ENCODE results near the gene ZDHHC22.

The ZDHHC22 gene, protein sequence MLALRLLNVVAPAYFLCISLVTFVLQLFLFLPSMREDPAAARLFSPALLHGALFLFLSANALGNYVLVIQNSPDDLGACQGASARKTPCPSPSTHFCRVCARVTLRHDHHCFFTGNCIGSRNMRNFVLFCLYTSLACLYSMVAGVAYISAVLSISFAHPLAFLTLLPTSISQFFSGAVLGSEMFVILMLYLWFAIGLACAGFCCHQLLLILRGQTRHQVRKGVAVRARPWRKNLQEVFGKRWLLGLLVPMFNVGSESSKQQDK

DNA sequence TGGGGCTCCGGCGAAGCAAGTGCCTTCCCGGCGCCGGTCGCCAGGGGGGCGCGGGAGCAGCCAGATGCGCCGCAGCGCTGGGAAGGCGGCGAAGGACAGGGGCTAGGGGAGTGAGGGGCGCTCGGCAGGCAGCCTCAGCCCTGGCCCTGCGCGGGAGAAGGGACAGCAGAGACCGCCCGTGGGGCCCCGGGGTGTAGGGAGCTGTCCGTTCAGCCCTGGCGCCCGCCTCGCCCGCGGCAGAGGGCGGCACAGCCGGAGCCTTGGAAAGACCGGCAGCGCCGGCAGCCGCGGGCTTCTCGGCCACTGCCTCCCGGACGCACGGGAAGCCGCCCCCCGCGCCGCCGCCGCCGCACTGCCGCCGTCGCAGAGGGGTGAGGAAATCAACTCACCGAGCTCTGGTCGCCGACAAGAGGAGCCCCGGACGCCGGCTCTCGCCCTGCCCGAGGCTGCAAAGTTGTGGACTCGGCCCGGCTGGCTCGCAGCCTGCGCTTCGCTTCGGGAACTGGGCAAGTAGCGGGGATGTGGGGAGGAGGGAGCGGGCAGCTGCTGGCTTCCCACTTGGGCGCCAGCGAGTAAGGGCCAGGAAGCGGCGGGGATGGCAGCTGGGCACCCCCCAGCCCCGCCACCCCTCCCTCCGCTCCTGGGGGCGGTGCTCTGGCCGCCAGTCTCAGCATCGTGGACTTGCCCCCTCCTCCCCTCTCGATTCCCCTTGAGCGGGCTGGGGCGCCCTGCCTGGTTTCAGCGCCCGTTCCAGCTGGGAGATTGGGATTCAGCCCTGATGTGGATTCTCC lies at the start of gene ZDHHC22:
Gene ZDHHC22 (minus strand): TSS at position 578 of the 791 bp plus-strand sequence. CDS start 2,053 bp downstream, outside the sequence.
- no peak within 1 kb of the TSS for H3K4me3 Mint-ChIP-seq
- peaks cover 72% of the 10 kb centered on the region for H3K27me3 Mint-ChIP-seq
- no peaks in the 10 kb centered on the region for H3K9me3 Mint-ChIP-seq
- H3K27ac Mint-ChIP-seq = no peak within 1 kb of the TSS
- ATAC-seq (peak; percentile 47), DNase-seq (peak; percentile 32)
- peaks cover 18% of the 10 kb centered on the region for H3K4me1 Mint-ChIP-seq
- no peaks in the 10 kb centered on the region for H3K36me3 Mint-ChIP-seq (ENCODE audit: low read depth)

DNA sequence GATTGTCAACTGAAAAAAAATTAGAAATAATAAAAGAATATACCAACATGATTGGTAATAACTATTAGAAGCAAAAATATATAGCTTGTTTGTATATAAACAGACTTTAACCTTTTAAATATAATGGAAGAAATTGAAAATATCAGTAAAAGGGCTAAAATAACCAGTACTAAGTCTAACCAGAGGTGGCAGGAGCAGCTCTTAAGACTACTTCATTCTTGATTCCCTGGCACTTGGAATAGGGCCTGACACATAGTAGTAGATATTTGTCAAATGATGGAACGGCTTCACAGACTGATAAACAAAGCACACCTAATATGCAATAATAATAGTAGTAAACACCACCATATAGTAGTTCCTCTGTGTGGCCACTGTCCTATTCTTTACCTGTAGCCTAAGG lies 49.4 kb upstream of the ZDHHC22 start:
- H3K27ac Mint-ChIP-seq = no peak overlapping the region
- H3K4me1 Mint-ChIP-seq = peaks cover 2% of the 10 kb centered on the region
- no peaks in the 10 kb centered on the region for H3K9me3 Mint-ChIP-seq
- DNase-seq (no peak), ATAC-seq (no peak)
- peaks cover 11% of the 10 kb centered on the region for H3K27me3 Mint-ChIP-seq
- no peaks in the 10 kb centered on the region for H3K36me3 Mint-ChIP-seq (ENCODE audit: low read depth)
- H3K4me3 Mint-ChIP-seq = no peak overlapping the region

DNA sequence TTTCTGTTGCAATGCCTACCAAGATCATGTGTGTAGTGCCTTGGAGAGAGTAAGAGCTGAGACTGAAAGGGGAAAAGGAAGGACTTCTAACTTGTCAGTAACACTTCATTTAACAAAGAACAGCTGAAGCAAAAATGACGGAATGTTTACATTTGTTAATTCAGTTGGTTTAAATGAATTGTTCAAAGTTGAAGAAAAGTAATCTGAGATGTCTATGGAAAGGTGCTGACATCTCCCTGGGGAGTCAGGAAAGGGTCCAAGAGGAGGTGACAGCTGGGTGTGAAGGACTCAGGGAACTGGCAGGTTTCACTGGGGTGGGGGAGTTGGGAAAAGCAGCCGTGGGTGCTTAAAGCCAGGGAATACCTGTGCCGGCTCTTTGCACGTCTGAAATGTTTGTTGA lies 47.9 kb upstream of the ZDHHC22 start:
- Mint-ChIP-seq H3K9me3 (no peaks in the 10 kb centered on the region), H3K4me1 (peaks cover 7% of the 10 kb centered on the region), H3K36me3 (ENCODE audit: low read depth) (no peaks in the 10 kb centered on the region), H3K27ac (no peak overlapping the region), H3K4me3 (no peak overlapping the region), H3K27me3 (peaks cover 11% of the 10 kb centered on the region)
- no peak for ATAC-seq
- DNase-seq = no peak

DNA sequence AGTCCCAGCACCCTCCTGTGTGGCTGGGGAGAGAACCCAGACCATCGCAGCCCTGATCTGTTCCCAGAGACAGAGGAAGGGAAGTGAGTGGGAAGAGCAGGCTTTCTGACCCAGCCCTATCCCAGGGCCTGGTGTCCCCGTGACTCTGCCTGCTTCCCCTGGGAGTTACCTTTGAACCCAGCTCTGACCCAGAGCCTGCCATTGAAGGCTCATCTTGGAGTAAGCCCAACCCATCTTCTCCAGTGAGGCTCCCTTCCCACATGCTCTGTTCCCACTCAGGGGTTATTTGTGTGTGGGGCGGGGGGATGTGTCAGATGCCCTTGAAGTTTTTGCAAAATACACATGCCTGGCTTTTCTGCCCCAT lies 46.0 kb upstream of the ZDHHC22 start:
- no peaks in the 10 kb centered on the region for H3K36me3 Mint-ChIP-seq (ENCODE audit: low read depth)
- H3K4me3 Mint-ChIP-seq = no peak overlapping the region
- peaks cover 24% of the 10 kb centered on the region for H3K27me3 Mint-ChIP-seq
- no peak for DNase-seq
- no peak for ATAC-seq
- H3K27ac Mint-ChIP-seq = no peak overlapping the region
- H3K9me3 Mint-ChIP-seq = no peaks in the 10 kb centered on the region
- peaks cover 11% of the 10 kb centered on the region for H3K4me1 Mint-ChIP-seq

DNA sequence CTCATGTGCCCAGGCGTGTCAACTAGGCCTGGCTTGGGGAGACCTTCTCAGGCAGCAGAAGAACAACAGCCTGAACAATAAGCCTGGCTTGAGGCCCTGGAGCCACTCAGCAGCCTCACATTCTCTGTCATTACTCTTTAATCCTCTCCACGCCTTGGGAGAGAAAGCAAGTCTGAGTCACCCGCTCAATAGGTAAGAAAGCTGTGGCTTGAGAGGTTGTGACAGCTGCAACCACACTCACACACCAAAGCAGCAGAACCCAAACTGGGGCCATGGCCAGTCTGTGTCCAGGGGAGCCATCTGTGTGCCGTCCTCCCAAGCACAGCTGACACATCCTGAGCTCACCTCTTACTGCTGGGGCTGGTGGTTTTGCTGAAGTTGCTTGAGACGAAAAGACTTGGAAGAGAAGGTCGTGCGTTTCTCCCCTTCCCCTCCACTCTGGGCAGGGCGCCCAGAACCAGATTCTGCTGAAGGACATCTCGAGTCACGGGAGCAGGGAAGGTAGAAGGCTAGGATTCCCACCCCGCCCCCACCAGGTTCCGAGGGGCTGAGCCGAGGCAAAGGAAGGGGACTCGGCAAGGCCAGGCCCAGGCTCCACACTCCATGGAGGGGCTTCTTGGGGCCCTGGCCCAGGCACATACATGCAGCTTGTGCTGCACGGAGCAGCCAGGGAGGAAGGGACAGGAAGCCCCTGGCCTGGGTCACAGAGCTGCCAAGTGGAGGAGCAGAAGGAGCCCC lies 45.5 kb upstream of the ZDHHC22 start:
- Mint-ChIP-seq H3K9me3 (no peaks in the 10 kb centered on the region), H3K36me3 (ENCODE audit: low read depth) (no peaks in the 10 kb centered on the region), H3K27ac (no peak overlapping the region), H3K27me3 (peaks cover 23% of the 10 kb centered on the region), H3K4me3 (no peak overlapping the region), H3K4me1 (peaks cover 16% of the 10 kb centered on the region)
- ATAC-seq = no peak
- DNase-seq = no peak

DNA sequence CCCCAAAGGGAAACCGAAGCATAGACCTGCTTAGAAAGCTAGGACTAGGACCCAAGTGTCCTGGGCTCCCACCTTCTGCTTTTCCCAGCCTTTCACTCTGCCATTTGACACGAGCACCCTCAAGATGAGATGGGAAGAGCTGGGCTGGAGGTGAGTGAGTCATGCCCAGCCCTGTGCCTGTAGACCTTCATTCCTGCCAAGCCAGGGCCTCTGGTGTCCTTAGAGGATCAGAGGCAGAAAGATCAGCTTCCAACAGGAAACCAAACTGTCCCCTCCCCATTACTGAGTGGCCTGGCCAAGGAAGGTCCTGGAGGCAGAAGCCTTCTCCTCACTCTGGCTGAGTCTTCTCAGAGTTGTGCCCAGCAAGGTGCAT lies 43.5 kb upstream of the ZDHHC22 start:
- no peak overlapping the region for H3K27ac Mint-ChIP-seq
- no peaks in the 10 kb centered on the region for H3K9me3 Mint-ChIP-seq
- no peaks in the 10 kb centered on the region for H3K36me3 Mint-ChIP-seq (ENCODE audit: low read depth)
- ATAC-seq = no peak
- no peak for DNase-seq
- H3K4me3 Mint-ChIP-seq = no peak overlapping the region
- H3K4me1 Mint-ChIP-seq = peaks cover 20% of the 10 kb centered on the region
- H3K27me3 Mint-ChIP-seq = peaks cover 25% of the 10 kb centered on the region

DNA sequence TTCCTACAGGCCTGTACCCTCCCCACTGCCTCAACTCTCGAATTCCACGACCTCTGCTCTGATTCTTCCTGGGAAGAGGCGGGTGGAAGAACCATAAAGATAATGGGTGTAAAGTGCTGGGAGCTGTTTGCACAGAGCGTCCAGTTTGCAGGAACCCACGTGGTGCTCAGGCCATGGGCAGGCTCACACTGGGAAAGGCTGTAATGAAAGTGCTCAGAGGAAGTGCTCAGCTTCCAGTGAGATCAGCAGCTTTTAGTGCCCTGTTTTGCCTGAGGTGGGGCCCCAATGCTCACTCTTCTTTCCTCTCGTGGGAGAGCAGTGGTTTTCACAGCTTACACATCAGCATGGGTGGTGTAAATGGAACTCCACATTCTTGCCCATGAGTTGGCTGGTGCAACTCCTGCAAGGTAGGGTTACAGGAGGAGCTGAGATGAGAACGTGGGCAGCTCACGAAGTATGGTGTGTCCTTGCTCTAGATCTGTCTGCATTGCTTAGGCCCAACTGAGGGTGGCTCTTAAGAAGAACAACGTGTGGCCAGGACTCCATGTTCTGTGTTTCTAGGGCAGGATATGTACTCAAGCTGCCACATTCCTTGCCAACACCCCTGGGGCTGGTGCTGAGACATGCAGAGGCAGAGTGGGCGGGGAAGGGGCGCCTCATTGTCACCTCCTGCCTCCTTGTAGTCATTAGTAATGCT lies 43.0 kb upstream of the ZDHHC22 start:
- ATAC-seq = no peak
- no peak overlapping the region for H3K27ac Mint-ChIP-seq
- H3K4me3 Mint-ChIP-seq = no peak overlapping the region

DNA sequence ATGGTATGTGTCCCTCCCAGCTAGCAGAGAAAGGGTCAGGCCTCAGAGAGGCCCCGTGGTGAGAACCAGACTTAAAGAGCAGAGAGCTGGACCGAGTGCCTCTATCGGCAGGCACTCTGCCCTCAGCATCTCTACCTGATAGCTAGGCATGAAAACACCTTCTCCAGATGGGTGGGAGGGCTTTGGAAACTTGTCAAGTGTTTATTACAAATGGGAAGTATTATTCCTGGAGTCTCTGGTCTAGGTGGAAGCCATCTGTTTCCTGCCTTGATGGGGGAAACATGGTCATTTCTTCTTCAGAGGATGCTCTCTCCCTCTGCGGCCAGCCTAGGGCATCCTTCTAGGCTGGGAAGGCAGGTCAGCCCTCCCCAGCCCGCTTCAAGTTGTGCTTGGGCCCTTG lies 42.3 kb upstream of the ZDHHC22 start:
- ATAC-seq (no peak), DNase-seq (no peak)
- H3K4me1 Mint-ChIP-seq = peaks cover 20% of the 10 kb centered on the region
- H3K27me3 Mint-ChIP-seq = peaks cover 27% of the 10 kb centered on the region
- no peak overlapping the region for H3K27ac Mint-ChIP-seq
- no peaks in the 10 kb centered on the region for H3K9me3 Mint-ChIP-seq
- H3K36me3 Mint-ChIP-seq (ENCODE audit: low read depth) = no peaks in the 10 kb centered on the region
- H3K4me3 Mint-ChIP-seq = no peak overlapping the region

More for the DNA sequence above, 43.0 kb upstream of the ZDHHC22 start:
- Mint-ChIP-seq H3K27me3 (peaks cover 29% of the 10 kb centered on the region), H3K4me1 (peaks cover 20% of the 10 kb centered on the region), H3K9me3 (no peaks in the 10 kb centered on the region), H3K36me3 (ENCODE audit: low read depth) (no peaks in the 10 kb centered on the region)
- DNase-seq = no peak

DNA sequence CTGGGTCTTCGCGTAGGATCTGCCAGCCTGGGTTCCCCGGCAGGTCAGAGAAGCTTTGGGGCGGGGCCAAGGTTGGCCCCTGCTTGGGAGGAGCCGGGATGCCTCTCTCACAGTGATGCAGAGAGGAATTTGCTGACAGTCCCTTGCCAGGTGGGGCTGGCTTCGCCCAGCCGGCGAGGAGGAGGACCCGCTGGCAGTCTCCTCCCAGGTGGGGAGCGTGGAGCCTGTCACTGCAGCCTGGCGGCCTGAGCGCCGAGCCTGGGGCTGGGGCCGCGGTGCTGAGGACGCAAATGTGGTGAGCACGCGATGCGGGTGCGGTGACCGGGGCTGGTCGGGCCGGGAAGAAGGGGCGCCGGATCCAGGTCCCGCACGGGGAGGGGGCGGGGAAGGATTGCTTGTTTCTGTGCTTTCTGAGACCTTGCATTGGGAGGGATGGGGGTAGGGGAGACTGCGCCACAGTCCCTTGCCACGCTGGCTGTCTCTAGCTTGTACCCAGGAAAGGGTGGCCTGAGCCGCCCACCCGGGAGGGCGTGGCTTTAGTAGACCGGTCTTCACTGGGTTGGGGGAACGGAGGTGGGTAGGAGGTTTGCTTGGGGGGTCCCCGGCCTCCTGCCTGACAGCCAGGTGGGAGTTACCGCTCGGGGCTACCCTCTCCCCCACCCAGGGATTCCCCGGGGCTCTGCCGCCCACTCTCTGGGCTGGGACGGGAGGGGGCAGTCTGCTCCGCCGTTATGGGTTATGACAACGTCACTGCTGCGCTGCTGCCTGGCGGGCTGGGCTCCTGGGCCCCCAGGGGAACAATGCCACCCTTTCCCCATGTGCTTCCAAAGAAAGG lies 40.2 kb upstream of the ZDHHC22 start, which contains the start of gene TMEM63C:
Gene TMEM63C (plus strand): TSS at position 196 of the 835 bp plus-strand sequence. CDS start 37,016 bp downstream, outside the sequence.
- peaks cover 29% of the 10 kb centered on the region for H3K27me3 Mint-ChIP-seq
- H3K4me1 Mint-ChIP-seq = peaks cover 18% of the 10 kb centered on the region
- peak within 1 kb of the TSS; percentile 27 for H3K27ac Mint-ChIP-seq
- ATAC-seq (peak; percentile 86), DNase-seq (peak; percentile 74)
- H3K36me3 Mint-ChIP-seq (ENCODE audit: low read depth) = no peaks in the 10 kb centered on the region
- peak within 1 kb of the TSS; percentile 70 for H3K4me3 Mint-ChIP-seq
- H3K9me3 Mint-ChIP-seq = no peaks in the 10 kb centered on the region

DNA sequence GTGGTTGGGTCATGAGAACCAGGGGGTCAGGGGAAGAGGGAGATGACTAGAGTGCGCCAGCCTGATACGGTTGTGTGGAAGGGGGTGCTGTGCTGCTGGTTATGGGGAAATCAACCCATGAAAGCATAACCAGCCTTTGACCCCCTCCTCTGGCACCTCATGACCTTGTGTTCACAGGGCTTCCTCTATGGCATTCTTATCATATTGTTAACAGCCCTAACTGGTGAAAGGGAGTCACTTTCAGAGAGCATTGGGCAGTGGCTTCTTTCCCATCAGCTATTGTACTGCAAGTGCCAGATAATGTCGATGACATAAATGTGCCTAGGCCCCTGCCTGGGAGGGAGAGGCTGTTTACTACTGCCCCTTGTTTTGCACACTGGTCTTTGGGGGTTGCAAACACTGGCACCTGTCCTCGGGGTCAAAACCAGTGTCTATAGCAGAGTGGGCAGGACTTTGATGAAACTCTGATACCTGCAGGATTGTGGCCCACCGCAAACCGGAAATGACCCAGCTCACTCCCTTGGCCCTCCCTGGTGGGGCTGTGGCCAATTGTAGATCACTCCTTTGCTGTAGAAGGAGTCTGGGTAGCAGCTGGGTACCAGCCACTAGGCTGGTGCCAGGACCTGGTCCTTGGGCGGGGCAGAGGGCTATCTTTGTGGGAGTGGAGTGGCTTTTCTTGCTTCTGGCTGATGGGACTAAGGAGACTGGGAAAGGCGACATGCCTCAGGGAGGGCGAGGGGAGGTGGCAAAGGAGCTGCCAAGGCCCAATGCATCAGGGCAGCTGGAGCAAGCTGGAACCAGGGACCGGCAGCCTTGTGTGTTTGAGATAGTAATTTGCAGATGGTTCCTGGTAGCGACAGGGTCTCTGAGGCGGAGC lies 39.4 kb upstream of the ZDHHC22 start:
- DNase-seq = no peak

DNA sequence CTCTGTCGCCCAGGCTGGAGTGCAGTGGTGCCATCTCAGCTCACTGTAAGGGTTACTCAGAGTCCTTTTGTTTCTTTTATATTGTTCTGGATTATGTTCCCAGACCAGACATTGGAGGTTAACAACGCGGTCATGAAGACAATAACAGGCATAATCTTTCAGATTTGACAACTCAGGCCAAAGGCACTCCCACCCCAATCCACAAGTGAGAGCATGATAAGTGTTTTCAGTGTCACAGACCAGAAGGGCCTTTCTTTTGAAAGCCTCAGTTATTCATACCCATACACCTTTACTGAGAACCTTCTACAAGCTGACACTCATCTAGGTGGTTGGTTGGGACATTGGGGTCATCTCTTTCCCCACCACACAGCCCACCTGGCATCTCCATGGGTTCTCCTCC lies 37.1 kb upstream of the ZDHHC22 start:
- Mint-ChIP-seq H3K27ac (no peak overlapping the region), H3K9me3 (no peaks in the 10 kb centered on the region), H3K4me1 (peaks cover 10% of the 10 kb centered on the region), H3K36me3 (ENCODE audit: low read depth) (no peaks in the 10 kb centered on the region), H3K27me3 (peaks cover 20% of the 10 kb centered on the region), H3K4me3 (no peak overlapping the region)
- ATAC-seq (no peak), DNase-seq (no peak)

More for the DNA sequence above, 39.4 kb upstream of the ZDHHC22 start:
- Mint-ChIP-seq H3K9me3 (no peaks in the 10 kb centered on the region), H3K4me3 (peak overlapping the region; percentile 70), H3K27me3 (peaks cover 27% of the 10 kb centered on the region), H3K36me3 (ENCODE audit: low read depth) (no peaks in the 10 kb centered on the region), H3K27ac (no peak overlapping the region), H3K4me1 (peaks cover 18% of the 10 kb centered on the region)
- no peak for ATAC-seq

DNA sequence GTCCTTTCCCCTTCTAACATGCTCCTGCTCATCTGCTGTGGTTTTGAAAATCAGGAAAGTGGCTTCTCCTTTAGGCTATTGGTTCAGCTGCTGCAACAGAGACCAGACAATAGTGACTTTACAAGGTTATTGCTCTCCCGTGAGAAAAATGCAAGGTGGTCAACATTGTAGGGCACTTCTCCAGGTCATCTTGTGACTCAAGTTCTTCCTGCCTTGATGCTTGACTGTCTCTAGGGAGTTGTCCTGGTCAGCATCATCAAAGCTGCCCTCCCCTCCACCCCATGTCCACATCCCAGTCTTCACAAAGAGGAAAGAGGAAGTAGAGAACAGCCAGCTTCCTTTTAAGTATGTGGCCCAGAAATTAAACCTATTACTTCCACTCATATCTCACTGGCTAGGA lies 36.1 kb upstream of the ZDHHC22 start:
- DNase-seq (no peak), ATAC-seq (no peak)
- Mint-ChIP-seq H3K9me3 (no peaks in the 10 kb centered on the region), H3K4me1 (peaks cover 9% of the 10 kb centered on the region), H3K27ac (no peak overlapping the region), H3K4me3 (no peak overlapping the region), H3K27me3 (peaks cover 15% of the 10 kb centered on the region), H3K36me3 (ENCODE audit: low read depth) (no peaks in the 10 kb centered on the region)

DNA sequence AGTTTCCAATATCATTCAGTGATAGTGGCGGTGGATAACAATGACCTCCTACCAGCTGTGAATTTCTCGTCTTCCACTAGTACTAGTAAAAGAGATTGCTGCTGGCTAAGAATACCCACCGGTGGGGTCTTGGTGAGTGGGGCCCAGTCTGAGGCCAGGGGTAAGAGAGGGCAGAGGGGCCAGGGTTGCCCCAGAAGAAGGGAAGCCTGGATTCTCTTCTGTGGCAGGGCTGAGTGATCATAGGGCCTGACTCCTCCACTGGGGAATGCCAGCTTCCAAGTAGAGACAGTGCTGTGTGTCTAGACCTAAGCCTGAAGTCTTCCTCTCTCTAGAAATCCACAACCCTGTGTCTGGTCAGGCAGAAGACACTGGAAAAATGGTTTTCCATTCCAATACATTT lies 34.3 kb upstream of the ZDHHC22 start:
- peaks cover 2% of the 10 kb centered on the region for H3K9me3 Mint-ChIP-seq
- ATAC-seq (no peak), DNase-seq (no peak)
- no peaks in the 10 kb centered on the region for H3K36me3 Mint-ChIP-seq (ENCODE audit: low read depth)
- no peak overlapping the region for H3K4me3 Mint-ChIP-seq
- no peaks in the 10 kb centered on the region for H3K4me1 Mint-ChIP-seq
- no peak overlapping the region for H3K27ac Mint-ChIP-seq
- H3K27me3 Mint-ChIP-seq = peaks cover 10% of the 10 kb centered on the region
